K562 (cell line): Measurements from ENCODE around the gene DENND6B. TPM values are rescaled to one million over a fixed set of nuclear protein-coding genes. Genes with fewer than 3 reads are reported as not detected.

ENCODE experiments used
- ATAC-seq: fragments of 200-7000 bp; cut with Tn5 transposase; 3 replicates; pipeline ENCODE4 v1.9.1; 2020; ENCODE audit warnings: moderate library complexity
- BruUV-seq: library from RNA; stranded (reverse); fragments of 400-500 nt; replicated peaks from 2 replicates; lab custom pipeline; 2021; lab: Mats Ljungman, UMichigan
- CTCF ChIA-PET: fragments of 300-600 bp; formaldehyde crosslinking; extraction: SDS; loops from one replicate; lab custom pipeline; 2021; ENCODE audit warnings: low intra/inter-chr PET ratio; lab: Yijun Ruan, JAX
- POLR2A ChIA-PET: fragments of 300-600, 350-650 bp; sonication (Branson Sonifier 250); formaldehyde crosslinking; extraction: SDS; loops from one replicate; lab custom pipeline; 2021; ENCODE audit warnings: antibody characterized with exemption, inconsistent platforms; lab: Yijun Ruan, JAX
- DNase-seq, 4 experiments: peaks; one replicate each; pipeline versions ENCODE4 v3.0.0 to v3.0.0-alpha.2; 2011 to 2018; ENCODE audit warnings: low spot score in 3 of 4, mixed read lengths in 3 of 4; ENCODE audit errors: extremely low read depth in 1 of 4
- FAIRE-seq: peaks from 2 replicates; lab custom pipeline; 2011; peaks lifted over from hg19 to GRCh38; lab: Jason Lieb, UNC
- H2AFZ ChIP-seq: 2 replicates; pipeline ENCODE4 v1.6.0; 2011; ENCODE audit warnings: low read depth, low read length, control low read depth, inconsistent platforms
- H3K27ac ChIP-seq: fragments of 200-600 bp; 3 replicates; pipeline ENCODE4 v1.8.0; 2011; ENCODE audit warnings: low read depth, mild to moderate bottlenecking, control low read depth, inconsistent platforms, low read length, moderate library complexity, mixed read lengths; ENCODE audit errors: extremely low read depth
- H3K27me3 ChIP-seq, 2 experiments: fragments of 300-600 bp in 1 of 2; 2 replicates in 1 of 2; 3 replicates in 1 of 2; pipeline versions ENCODE4 v1.6.0 to v1.8.0; 2011; ENCODE audit warnings: inconsistent platforms in 2 of 2, low read length in 2 of 2, mild to moderate bottlenecking in 1 of 2, mixed read lengths in 1 of 2, moderate library complexity in 1 of 2; ENCODE audit not compliant: control insufficient read depth in 2 of 2, insufficient read depth in 2 of 2
- H3K36me3 ChIP-seq: fragments of 300-600 bp; 3 replicates; pipeline ENCODE4 v1.8.0; 2011; ENCODE audit warnings: mild to moderate bottlenecking, low read length, inconsistent platforms; ENCODE audit not compliant: control insufficient read depth, insufficient read depth
- H3K4me1 ChIP-seq, 2 experiments: fragments of 200-600 bp in 1 of 2; replicated peaks in 1 of 2; 2 replicates in 1 of 2; 3 replicates in 1 of 2; pipeline versions ENCODE4 v1.5.1 to v1.8.0; 2011; ENCODE audit warnings: inconsistent platforms in 2 of 2, low read length in 2 of 2, mild to moderate bottlenecking in 1 of 2, mixed read lengths in 1 of 2, moderate library complexity in 1 of 2; ENCODE audit not compliant: control insufficient read depth in 2 of 2, insufficient read depth in 2 of 2
- H3K4me2 ChIP-seq: 2 replicates; pipeline ENCODE4 v1.6.1; 2011; ENCODE audit warnings: low read length, control low read depth, inconsistent platforms, mixed read lengths; ENCODE audit not compliant: insufficient read depth
- H3K4me3 ChIP-seq: fragments of 200-600 bp; sonication (generic), shearing (Covaris generic); 2 replicates; pipeline ENCODE4 v1.5.1; 2016; ENCODE audit warnings: control low read depth, inconsistent platforms
- H3K79me2 ChIP-seq: fragments of 200-600 bp; 3 replicates; pipeline ENCODE4 v1.8.0; 2011; ENCODE audit warnings: low read length, inconsistent platforms; ENCODE audit not compliant: control insufficient read depth, insufficient read depth
- H3K9ac ChIP-seq, 2 experiments: 2 replicates each; pipeline versions ENCODE4 v1.6.0 to v1.6.1; 2011; ENCODE audit warnings: low read depth in 2 of 2, low read length in 2 of 2, control low read depth in 1 of 2, inconsistent platforms in 1 of 2, mild to moderate bottlenecking in 1 of 2, mixed read lengths in 1 of 2; ENCODE audit not compliant: insufficient read depth in 1 of 2
- H3K9me1 ChIP-seq: one replicate; pipeline ENCODE4 v1.6.0; 2011; ENCODE audit warnings: inconsistent platforms, mild to moderate bottlenecking, low read length, moderate library complexity; ENCODE audit not compliant: control insufficient read depth, insufficient read depth
- H3K9me3 ChIP-seq: replicated peaks from 2 replicates; pipeline ENCODE4 v1.5.1; 2011; ENCODE audit warnings: low read depth, low read length, inconsistent platforms; ENCODE audit not compliant: control insufficient read depth, insufficient read depth
- H4K20me1 ChIP-seq: replicated peaks from 2 replicates; pipeline ENCODE4 v1.6.1; 2011; ENCODE audit warnings: low read length, inconsistent platforms, mixed read lengths; ENCODE audit not compliant: control insufficient read depth, insufficient read depth
- CGGBP1 ChIP-seq: fragments of 250-450 bp; sonication (Bioruptor Pico); IDR thresholded peaks from 2 replicates; pipeline ENCODE4 v1.9.0; 2021; ENCODE audit warnings: mild to moderate bottlenecking
- ETV6 ChIP-seq, 3 experiments: fragments of 150-350 bp in 1 of 3; sonication (generic) in 1 of 3; formaldehyde crosslinking in 1 of 3; IDR thresholded peaks; 2 replicates each; pipeline versions ENCODE4 v1.6.1 to v1.8.0; 2014 to 2022; ENCODE audit warnings: borderline replicate concordance in 2 of 3, low read depth in 2 of 3, antibody characterized with exemption in 1 of 3, low read length in 1 of 3, mild to moderate bottlenecking in 1 of 3, missing genetic modification reagents in 1 of 3
- MAFK ChIP-seq: IDR thresholded peaks from 2 replicates; pipeline ENCODE4 v1.6.1; 2011; ENCODE audit warnings: low read length, improper control_type of control experiment
- TARDBP ChIP-seq: fragments of 450-650 bp; IDR thresholded peaks from 2 replicates; pipeline ENCODE4 v1.6.1; 2016
- ZNF407 ChIP-seq: fragments of 450-650 bp; IDR thresholded peaks from 2 replicates; pipeline ENCODE4 v1.6.1; 2016; ENCODE audit warnings: low read depth
- WGBS: fragments of 100-300 bp; shearing (Covaris generic); methylation state at CpG from one replicate; pipeline ENCODE4 v1.1.6; 2016; ENCODE audit warnings: low coverage, mixed read lengths; ENCODE audit not compliant: insufficient coverage; ENCODE audit errors: missing lambda C conversion rate; 5-methylcytosine and 5-hydroxymethylcytosine counted together
- in situ Hi-C: fragments of 300-500 bp; cut with MboI; formaldehyde crosslinking; loops from 4 replicates; pipeline ENCODE4 v1.15.0; 2018; ENCODE audit warnings: inconsistent platforms, mixed read lengths
- intact Hi-C: fragments of 100-400 bp; cut with micrococcal nuclease; formaldehyde crosslinking; loops from 2 replicates; pipeline ENCODE4 v1.14.2; 2022
- polyA plus RNA-seq, 8 experiments: library from polyadenylated mRNA; depleted of rRNA in 4 of 8; stranded (reverse) in 5 of 8; unstranded in 3 of 8; fragments of >200 nt; fragmentation: Nextera tagmentation in 2 of 8; fragmentation: Illumina TruSeq in 1 of 8; extraction: Ambion mirVana in 2 of 8; extraction: Trizol in 1 of 8; gene quantifications; 2 replicates each; pipeline versions ENCODE4 v1.2.1 to v1.2.3, GENCODE V29; 2011 to 2014; ENCODE audit warnings: inconsistent platforms in 1 of 8, missing spikeins in 1 of 8
- total RNA-seq, 7 experiments: library from RNA; depleted of rRNA in 6 of 7; stranded (reverse); fragments of >200 nt in 6 of 7; fragmentation: Illumina TruSeq in 2 of 7; extraction: Trizol in 2 of 7; gene quantifications; 2 replicates each; pipeline versions ENCODE4 v1.2.1 to v1.2.3, GENCODE V29; 2011 to 2021; ENCODE audit warnings: low replicate concordance in 1 of 7

The DENND6B gene
- total and polyA plus RNA-seq, 9 of the 15 experiments (the other 6 are each of a cell fraction or from before 2014, with no cell fraction given), result 0.07 to 3.7 (median 1.5) TPM

- Histone ChIP-seq H3K4me1 (peaks cover 14 to 45% of the 10 kb centered on the region in 2 experiments; a peak in 4 of 5 replicates), H3K27ac (no peak overlapping the region), H2AFZ (no peak overlapping the region), H3K4me3 (no peak overlapping the region), H3K9me3 (no peaks in the 10 kb centered on the region), H3K9me1 (no peaks in the 10 kb centered on the region), H3K79me2 (peaks cover 10% of the 10 kb centered on the region), H3K36me3 (no peaks in the 10 kb centered on the region), H3K9ac (0 out of 4 replicates have a peak overlapping the region, but pooled peaks of 1 of the 2 experiments have one; percentile 35), H3K27me3 (no peaks in the 10 kb centered on the region), H4K20me1 (no peaks in the 10 kb centered on the region), H3K4me2 (no peak overlapping the region)
- DNase-seq, result no peak
- POLR2A ChIA-PET, result interaction anchor here (0.6 to 1.1 kb wide), 2 partner anchors 73 to 134 kb away, joined by 3 read pairs; partner anchors contain the start of gene HDAC10
- BruUV-seq, result no TSS peak
- CTCF ChIA-PET, result no interaction called here
- FAIRE-seq, result no peak
- 82% methylated on average over 5 of the region's 5 CpGs for WGBS
- intact Hi-C loops, result no loop called here
- in situ Hi-C loops, result no loop called here
- ATAC-seq, result no peak
- TF ChIP-seq ETV6 (IDR thresholded peaks at IDR 0.05; ENCODE audit: borderline replicate concordance in 1 of 2, low read depth in 2 of 2, low read length in 1 of 2), result no peak
- no peak for TF ChIP-seq ETV6 (CRISPR knock-in tag; IDR thresholded peaks at IDR 0.05; ENCODE audit: borderline replicate concordance)
- no peak for TF ChIP-seq TARDBP
- no peak for TF ChIP-seq MAFK
- TF ChIP-seq ZNF407, result no peak
- no peak for TF ChIP-seq CGGBP1 (CRISPR knock-in tag)
Observed at GRCh38 chr22:50323900-50324299, 2.9 kb downstream of the DENND6B start.
